Endothelial cell of umbilical vein (primary cell): Measurements from ENCODE around the gene STK32C. TPM values are rescaled to one million over a fixed set of nuclear protein-coding genes. Genes with fewer than 3 reads are reported as not detected.

ENCODE experiments used
- BruUV-seq: library from RNA; stranded (reverse); fragments of 400-500 nt; replicated peaks from 2 replicates; lab custom pipeline; 2021; lab: Mats Ljungman, UMichigan
- CTCF ChIA-PET: fragments of 300-600, 350-600 bp; sonication (Branson Sonifier 250); formaldehyde crosslinking; loops from one replicate; lab custom pipeline; 2021; ENCODE audit warnings: antibody characterized with exemption, inconsistent platforms; lab: Charles Lee
- POLR2A ChIA-PET: fragments of 300-600, 350-600 bp; sonication (Branson Sonifier 250); formaldehyde crosslinking; loops from one replicate; lab custom pipeline; 2021; ENCODE audit warnings: antibody characterized with exemption, inconsistent platforms; lab: Charles Lee
- DNase-seq: peaks from one replicate; pipeline ENCODE4 v3.0.0-alpha.2; 2011; ENCODE audit warnings: low read depth, low spot score
- FAIRE-seq: peaks from 2 replicates; lab custom pipeline; 2011; peaks lifted over from hg19 to GRCh38; lab: Jason Lieb, UNC
- H2AFZ ChIP-seq: 2 replicates; pipeline ENCODE4 v1.6.0; 2012; ENCODE audit warnings: low read depth, low read length, control low read depth, inconsistent platforms
- H3K27ac ChIP-seq: 2 replicates; pipeline ENCODE4 v1.5.1; 2011; ENCODE audit warnings: low read depth, mild to moderate bottlenecking, control low read depth, low read length, moderate library complexity; ENCODE audit not compliant: insufficient read depth
- H3K27me3 ChIP-seq, 2 experiments: 2 replicates each; pipeline versions ENCODE4 v1.6.0 to v1.6.1; 2011; ENCODE audit warnings: low read length in 2 of 2, mixed read lengths in 1 of 2; ENCODE audit not compliant: control insufficient read depth in 2 of 2, insufficient read depth in 2 of 2
- H3K36me3 ChIP-seq, 2 experiments: 2 replicates in 1 of 2; 3 replicates in 1 of 2; pipeline ENCODE4 v1.5.1; 2011; ENCODE audit warnings: low read length in 2 of 2, mild to moderate bottlenecking in 1 of 2, moderate library complexity in 1 of 2; ENCODE audit not compliant: control insufficient read depth in 2 of 2, insufficient read depth in 2 of 2; ENCODE audit errors: extremely low read depth in 1 of 2
- H3K4me1 ChIP-seq: 3 replicates; pipeline ENCODE4 v1.5.1; 2011; ENCODE audit warnings: mild to moderate bottlenecking, low read length; ENCODE audit not compliant: control insufficient read depth, insufficient read depth; ENCODE audit errors: extremely low read depth
- H3K4me2 ChIP-seq: 2 replicates; pipeline ENCODE4 v1.6.1; 2011; ENCODE audit warnings: low read length, control low read depth, mixed read lengths; ENCODE audit not compliant: insufficient read depth
- H3K4me3 ChIP-seq, 3 experiments: fragments of 200-600 bp in 1 of 3; sonication (generic), shearing (Covaris generic) in 1 of 3; replicated peaks in 1 of 3; 2 replicates each; pipeline ENCODE4 v1.5.1; 2011 to 2016; ENCODE audit warnings: control low read depth in 3 of 3, low read length in 3 of 3, mild to moderate bottlenecking in 2 of 3, inconsistent platforms in 1 of 3, low read depth in 1 of 3, moderate library complexity in 1 of 3; ENCODE audit not compliant: insufficient read depth in 1 of 3
- H3K79me2 ChIP-seq: 2 replicates; pipeline ENCODE4 v1.6.0; 2012; ENCODE audit warnings: low read length, inconsistent platforms; ENCODE audit not compliant: control insufficient read depth, insufficient read depth
- H3K9ac ChIP-seq: replicated peaks from 2 replicates; pipeline ENCODE3; 2011; ENCODE audit warnings: low read length, control low read depth; ENCODE audit not compliant: insufficient read depth; ENCODE audit errors: extremely low read depth
- H3K9me1 ChIP-seq: replicated peaks from 3 replicates; pipeline ENCODE4 v1.6.0; 2011; ENCODE audit warnings: mild to moderate bottlenecking, low read length; ENCODE audit not compliant: control insufficient read depth, insufficient read depth; ENCODE audit errors: extremely low read depth
- H3K9me3 ChIP-seq: replicated peaks from 2 replicates; pipeline ENCODE4 v1.5.1; 2012; ENCODE audit warnings: low read length, inconsistent platforms; ENCODE audit not compliant: control insufficient read depth, insufficient read depth
- H4K20me1 ChIP-seq: replicated peaks from 2 replicates; pipeline ENCODE3; 2011; ENCODE audit warnings: mild to moderate bottlenecking, low read length; ENCODE audit not compliant: control insufficient read depth, insufficient read depth; ENCODE audit errors: extremely low read depth
- CTCF ChIP-seq, 2 donors: IDR thresholded peaks; 1 replicate in 1 of 2; 2 replicates in 1 of 2; pipeline ENCODE4 v1.5.1; 2011; ENCODE audit warnings: low read length in 2 of 2, mild to moderate bottlenecking in 2 of 2, moderate library complexity in 2 of 2, control low read depth in 1 of 2, inconsistent platforms in 1 of 2, low read depth in 1 of 2; ENCODE audit not compliant: insufficient read depth in 1 of 2; ENCODE audit errors: extremely low read depth in 1 of 2
- EZH2 ChIP-seq: IDR thresholded peaks from 2 replicates; pipeline ENCODE4 v1.6.1; 2012; ENCODE audit warnings: borderline replicate concordance, low read depth, mild to moderate bottlenecking, moderate library complexity, low read length, inconsistent platforms; ENCODE audit not compliant: severe bottlenecking
- FOS ChIP-seq: IDR thresholded peaks from 2 replicates; pipeline ENCODE4 v1.6.1; 2011; ENCODE audit warnings: mild to moderate bottlenecking, low read length, moderate library complexity, borderline replicate concordance; ENCODE audit not compliant: insufficient read depth
- GATA2 ChIP-seq: IDR thresholded peaks from 2 replicates; pipeline ENCODE4 v1.7.0; 2011; ENCODE audit warnings: low read depth, mild to moderate bottlenecking, moderate library complexity, mixed read lengths, low read length; ENCODE audit not compliant: insufficient read length, insufficient read depth
- JUN ChIP-seq: IDR thresholded peaks from 2 replicates; pipeline ENCODE4 v1.6.1; 2011; ENCODE audit warnings: borderline replicate concordance, low read depth; ENCODE audit not compliant: insufficient read length, insufficient read depth
- MAX ChIP-seq: IDR thresholded peaks from 2 replicates; pipeline ENCODE4 v1.6.1; 2011; ENCODE audit not compliant: insufficient read depth, insufficient read length
- MYC ChIP-seq: IDR thresholded peaks from one replicate; pipeline ENCODE4 v1.6.1; 2011; ENCODE audit warnings: mild to moderate bottlenecking, low read depth, low read length
- POLR2A ChIP-seq: IDR thresholded peaks from 2 replicates; pipeline ENCODE4 v1.6.1; 2012; ENCODE audit warnings: low read depth, mild to moderate bottlenecking, control low read depth, low read length
- POLR2AphosphoS5 ChIP-seq: IDR thresholded peaks from 2 replicates; pipeline ENCODE4 v1.6.1; 2012; ENCODE audit warnings: low read depth, mild to moderate bottlenecking, control low read depth, low read length, moderate library complexity; ENCODE audit not compliant: insufficient read depth
- dilution Hi-C: fragments of 300-500 bp; cut with MboI; formaldehyde crosslinking; loops from one replicate; pipeline ENCODE4 v1.15.0; 2019; ENCODE audit warnings: low sequenced_read_pairs; ENCODE audit not compliant: extremely low pct_ligation_motif_present
- intact Hi-C: fragments of 100-400 bp; cut with micrococcal nuclease; formaldehyde crosslinking; loops from one replicate; pipeline ENCODE4 v1.10.0; 2022
- polyA plus RNA-seq, 4 experiments: library from polyadenylated mRNA; depleted of rRNA in 3 of 4; stranded (reverse) in 3 of 4; unstranded in 1 of 4; fragments of >200 nt; gene quantifications; 2 replicates each; pipeline versions ENCODE4 v1.2.1 to v1.2.3, GENCODE V29; 2011 to 2012; ENCODE audit warnings: missing spikeins in 1 of 4
- total RNA-seq: library from RNA; stranded (reverse); gene quantifications from 2 replicates; pipeline ENCODE4 v1.2.3, GENCODE V29; 2021

The STK32C gene
- total and polyA plus RNA-seq, 2 donors (not counting 3 experiments of a cell fraction or from before 2014, with no cell fraction given) = 5.4 to 14.1 TPM

GRCh38 chr10:132344386-132344785 is 36.6 kb upstream of the STK32C start:
- Histone ChIP-seq H3K79me2 (no peaks in the 10 kb centered on the region), H3K9ac (no peak overlapping the region), H3K4me3 (no peak overlapping the region), H3K9me1 (no peaks in the 10 kb centered on the region), H3K9me3 (no peaks in the 10 kb centered on the region), H3K4me2 (no peak overlapping the region), H3K27ac (no peak overlapping the region), H3K4me1 (no peaks in the 10 kb centered on the region), H3K27me3 (no peaks in the 10 kb centered on the region), H3K36me3 (peaks cover 0 to 3% of the 10 kb centered on the region in 2 experiments), H4K20me1 (no peaks in the 10 kb centered on the region), H2AFZ (no peak overlapping the region)
- FAIRE-seq (no peak), DNase-seq (no peak)
- CTCF ChIA-PET = no interaction called here
- intact Hi-C loops (no loop called here), dilution Hi-C loops (no loop called here)
- POLR2A ChIA-PET = no interaction called here
- no TSS peak for BruUV-seq
- TF ChIP-seq POLR2A (no peak), MAX (no peak), MYC (no peak), POLR2AphosphoS5 (no peak), JUN (no peak), FOS (no peak), EZH2 (no peak), CTCF (IDR thresholded peaks at IDR 0.05; ENCODE audit: extremely low read depth in 1 of 2, insufficient read depth in 1 of 2, low read depth in 1 of 2, low read length in 2 of 2) (no peak), GATA2 (no peak)
